ENCODE data around the gene PPP5C. TPM values are rescaled to one million over a fixed set of nuclear protein-coding genes. Genes with fewer than 3 reads are reported as not detected.

The PPP5C gene
- total and polyA plus RNA-seq, 2 of the 8 experiments (the other 6 are each of a cell fraction or from before 2014, with no cell fraction given): 112 to 156 TPM

GRCh38 chr19:46413262-46414031, 66.6 kb downstream of the PPP5C start, which contains the start of gene CCDC8:
Gene CCDC8, minus strand, starts transcription at chr19:46413564. Its CDS starts 754 bp downstream, at chr19:46412810.
- Histone ChIP-seq H3K9ac (replicated peaks in 1 of 4; ENCODE audit: extremely low read depth in 1 of 4, low read depth in 3 of 4, low read length in 3 of 4) (peak within 1 kb of the TSS in 3 of 4 experiments; percentile 72 to 79 (median 76); a peak in 6 of 7 replicates), H4K91ac (replicated peaks; ENCODE audit: insufficient read length, low read length) (peak within 1 kb of the TSS; percentile 96), H2BK5ac (ENCODE audit: low read depth, low read length) (peak within 1 kb of the TSS; percentile 66; the same call in 1 of the 2 replicates), H3K79me2 (ENCODE audit: control insufficient read depth in 1 of 2, insufficient read depth in 2 of 2, low read length in 2 of 2) (peaks cover 0 to 16% of the 10 kb centered on the region in 2 experiments; a peak in 2 of 4 replicates), H4K20me1 (replicated peaks in 1 of 2; ENCODE audit: control insufficient read depth in 1 of 2, insufficient read depth in 2 of 2, low read length in 2 of 2) (peaks cover 8 to 10% of the 10 kb centered on the region in 2 experiments), H3K27ac (ENCODE audit: low read depth, low read length) (peak within 1 kb of the TSS; percentile 13; the same call in 1 of the 2 replicates), H3K4me3 (ENCODE audit: extremely low read depth in 1 of 4, insufficient read depth in 2 of 4, low read depth in 3 of 4, low read length in 4 of 4) (peak within 1 kb of the TSS; percentile 57 to 88 (median 74)), H3K79me1 (ENCODE audit: low read depth, low read length) (peaks cover 3% of the 10 kb centered on the region), H2AFZ (ENCODE audit: low read length) (peak within 1 kb of the TSS; percentile 48; the same call in 1 of the 2 replicates), H3K18ac (ENCODE audit: extremely low read depth, low read length) (peak within 1 kb of the TSS; percentile 96), H3K23me2 (ENCODE audit: low read depth, low read length) (peaks cover 18% of the 10 kb centered on the region; the same call in 1 of the 2 replicates), H2AK5ac (ENCODE audit: low read depth, low read length) (peak within 1 kb of the TSS; percentile 58), H2BK15ac (ENCODE audit: low read length) (peak within 1 kb of the TSS; percentile 92; the same call in 1 of the 2 replicates), H3K9me3 (ENCODE audit: insufficient read depth in 2 of 2, low read depth in 1 of 2, low read length in 1 of 2) (no peaks in the 10 kb centered on the region), H3K4me1 (replicated peaks in 1 of 4; ENCODE audit: control insufficient read depth in 3 of 4, insufficient read depth in 4 of 4, low read length in 3 of 4) (peaks cover 3 to 13% (median 10%) of the 10 kb centered on the region in 4 experiments), H2BK120ac (replicated peaks; ENCODE audit: low read depth, low read length) (peak within 1 kb of the TSS; percentile 82), H4K8ac (ENCODE audit: extremely low read depth, insufficient read depth, low read length) (peak within 1 kb of the TSS; percentile 62; the same call in 1 of the 2 replicates), H3K14ac (ENCODE audit: insufficient read length) (no peak within 1 kb of the TSS), H2BK12ac (ENCODE audit: low read depth, low read length) (0 out of 2 replicates have a peak within 1 kb of the TSS, but pooled peaks have one; percentile 92), H3K36me3 (ENCODE audit: control insufficient read depth in 2 of 4, insufficient read depth in 4 of 4, low read length in 3 of 4) (0 out of 8 replicates have a peak, but pooled peaks cover 0 to 2% (median 0%) of the 10 kb centered on the region in 4 experiments), H3K56ac (replicated peaks; ENCODE audit: insufficient read length, low read depth, low read length) (peak within 1 kb of the TSS; percentile 70), H3K4me2 (ENCODE audit: insufficient read depth in 1 of 2, low read depth in 2 of 2, low read length in 2 of 2) (peak within 1 kb of the TSS; percentile 83 to 95), H3K27me3 (replicated peaks in 1 of 4; ENCODE audit: control insufficient read depth in 3 of 4, extremely low read depth in 1 of 4, insufficient read depth in 3 of 4, low read length in 3 of 4) (peaks cover 0 to 16% (median 7%) of the 10 kb centered on the region in 4 experiments; a peak in 4 of 7 replicates), H4K5ac (ENCODE audit: insufficient read length, low read depth, low read length) (peak within 1 kb of the TSS; percentile 37), H3K23ac (ENCODE audit: insufficient read length) (no peak within 1 kb of the TSS), H2BK20ac (ENCODE audit: low read length) (peak within 1 kb of the TSS; percentile 21; the same call in 1 of the 2 replicates), H3K4ac (replicated peaks; ENCODE audit: insufficient read length, low read depth, low read length) (peak within 1 kb of the TSS; percentile 74)
- peak; percentile 50 for FAIRE-seq
- POLR2A ChIA-PET (ENCODE audit: partially characterized antibody): interaction anchor here (0.7 to 3.6 kb wide), 11 partner anchors 9 to 78 kb away, joined by 3 to 28 read pairs (median 5); no protein-coding TSS in a partner anchor
- 8% methylated on average over 42 of the region's 46 CpGs; no CpG with 5 or more reads in 1 of the 2 experiments for WGBS, 2 experiments (ENCODE audit: extremely low coverage in 1 of 2, insufficient coverage in 1 of 2, insufficient read length in 1 of 2, insufficient replicate concordance in 2 of 2, low coverage in 1 of 2, low lambda C conversion rate in 2 of 2, missing lambda C conversion rate in 1 of 2)
- peak; percentile 86 to 91 for DNase-seq (ENCODE audit: low read depth in 1 of 2, low spot score in 2 of 2)
- CTCF ChIA-PET (ENCODE audit: partially characterized antibody): interaction anchor here (0.7 to 4.1 kb wide), 9 partner anchors 8 to 101 kb away, joined by 3 to 23 read pairs (median 4); partner anchors contain the start of gene PNMA8B
- TF ChIP-seq CTCF (IDR thresholded peaks at IDR 0.05; ENCODE audit: control extremely low read depth in 1 of 3, insufficient read depth in 1 of 3, low read depth in 1 of 3, low read length in 3 of 3) (no peak), SIX5 (IDR thresholded peaks at IDR 0.05; ENCODE audit: low read depth, low read length) (0 out of 2 replicates have a peak, but pooled peaks have one; percentile 12), POLR2AphosphoS5 (IDR thresholded peaks at IDR 0.05; ENCODE audit: low read depth, low read length) (peak; percentile 65; the same call in 1 of the 2 replicates), SIRT6 (IDR thresholded peaks at IDR 0.05; ENCODE audit: low read length) (no peak), RAD21 (IDR thresholded peaks at IDR 0.05 in 1 of 2, conservative IDR thresholded peaks at IDR 0.05 in 1 of 2; ENCODE audit: low read depth in 2 of 2, low read length in 2 of 2) (no peak), POU5F1 (IDR thresholded peaks at IDR 0.05; ENCODE audit: low read depth, low read length) (no peak), ZNF274 (IDR thresholded peaks at IDR 0.05; ENCODE audit: borderline replicate concordance, extremely low read depth, low read length) (no peak)

All from H1 (cell line).